Adrenal gland (tissue), 5 donors: ENCODE measurements around the gene NPFFR2.

Source experiments
- CTCF ChIP-seq, 6 experiments: fragments of 450-650 bp in 4 of 6; fragments of 200-600 bp in 2 of 6; sonication (generic) in 1 of 6; IDR thresholded peaks; 1 replicate in 5 of 6; 2 replicates in 1 of 6; pipeline versions ENCODE4 v1.5.1 to v1.8.0; 2016 to 2021; ENCODE audit warnings: antibody characterized with exemption in 6 of 6, mild to moderate bottlenecking in 2 of 6, moderate library complexity in 1 of 6
- POLR2A ChIP-seq, 2 donors: fragments of 450-650 bp; IDR thresholded peaks; one replicate each; pipeline ENCODE4 v1.6.1; 2017; ENCODE audit warnings: antibody characterized with exemption in 2 of 2, mild to moderate bottlenecking in 2 of 2, moderate library complexity in 1 of 2
- donor health status: DM: no; HTN: no; CAD: no.

- TF ChIP-seq POLR2A (IDR thresholded peaks at IDR 0.05) = no peak
- TF ChIP-seq CTCF (IDR thresholded peaks at IDR 0.05) = no peak
Measured at GRCh38 chr4:72022553-72022952, 9.2 kb upstream of the NPFFR2 start.
